ENCODE results near the gene GRK5. TPM values are rescaled to one million over a fixed set of nuclear protein-coding genes. Genes with fewer than 3 reads are reported as not detected.

Gene GRK5
- total RNA-seq, 5 donors from 2014 or later (not counting 1 experiment from before 2014, with no cell fraction given) = 21.7 to 36.8 (median 30.6) TPM

- Mint-ChIP-seq H3K36me3 (peaks cover 17% of the 10 kb centered on the region), H3K4me3 (no peak overlapping the region), H3K27me3 (no peaks in the 10 kb centered on the region), H3K4me1 (peaks cover 0 to 6% (median 0%) of the 10 kb centered on the region in 3 donors), H3K27ac (no peak overlapping the region), H3K9me3 (no peaks in the 10 kb centered on the region)
- no peak overlapping the region for H3K27ac ChIP-seq (ENCODE audit: low read length)
- ATAC-seq (replicated peaks in 1 of 4) (no peak), DNase-seq (no peak)
- no peaks in the 10 kb centered on the region for H3K4me1 ChIP-seq (ENCODE audit: control insufficient read depth in 1 of 2, extremely low read depth in 1 of 2, insufficient read depth in 2 of 2, low read length in 2 of 2)
- ChIA-PET CTCF (no interaction called here), POLR2A (no interaction called here)
- H3K9me3 ChIP-seq = no peaks in the 10 kb centered on the region
- no peak overlapping the region for H3K4me3 ChIP-seq (ENCODE audit: control insufficient read depth in 1 of 2, extremely low read depth in 1 of 2, low read length in 1 of 2)
- H3K27me3 ChIP-seq (replicated peaks in 1 of 2; ENCODE audit: control insufficient read depth in 2 of 2, extremely low read depth in 1 of 2, insufficient read depth in 2 of 2, low read length in 1 of 2) = no peaks in the 10 kb centered on the region
- peaks cover 17 to 29% of the 10 kb centered on the region in 2 donors for H3K36me3 ChIP-seq (ENCODE audit: control insufficient read depth in 2 of 2, extremely low read depth in 1 of 2, insufficient read depth in 1 of 2, low read length in 1 of 2)
- 95% methylated on average over 9 of the region's 11 CpGs for WGBS (ENCODE audit: insufficient coverage)
Measured at GRCh38 chr10:119453313-119453712, 245.9 kb downstream of the GRK5 start.

GRCh38 chr10:119454316-119454715 is 246.9 kb downstream of the GRK5 start:
- no peak overlapping the region for H3K27ac Mint-ChIP-seq

DNA sequence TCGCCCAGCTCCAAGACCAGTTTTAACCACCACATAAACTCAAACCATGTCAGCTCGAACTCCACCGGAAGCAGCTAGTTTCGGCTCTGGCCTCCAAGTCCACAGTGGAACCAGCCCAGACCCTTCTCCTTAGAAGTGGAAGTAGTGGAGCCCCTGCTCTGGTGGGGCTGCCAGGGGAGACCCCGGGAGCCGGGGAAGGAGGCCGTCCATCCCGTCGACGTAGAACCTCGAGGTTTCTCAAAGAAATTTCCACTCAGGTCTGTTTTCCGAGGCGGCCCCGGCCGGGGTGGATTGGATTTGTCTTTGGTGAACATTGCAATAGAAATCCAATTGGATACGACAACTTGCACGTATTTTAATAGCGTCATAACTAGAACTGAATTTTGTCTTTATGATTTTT is 247.6 kb downstream of the GRK5 start:
- H3K4me3 ChIP-seq (ENCODE audit: control insufficient read depth in 1 of 2, extremely low read depth in 1 of 2, low read length in 1 of 2) = no peak overlapping the region
- ChIA-PET POLR2A (no interaction called here), CTCF (interaction anchor here in 1 of 2 donors (0.5 kb wide), 1 partner anchor 101 kb away, joined by 4 read pairs; no protein-coding TSS in a partner anchor)
- H3K4me1 ChIP-seq (ENCODE audit: control insufficient read depth in 1 of 2, extremely low read depth in 1 of 2, insufficient read depth in 2 of 2, low read length in 2 of 2) = no peaks in the 10 kb centered on the region
- Mint-ChIP-seq H3K27me3 (no peaks in the 10 kb centered on the region), H3K36me3 (peaks cover 14% of the 10 kb centered on the region), H3K4me3 (no peak overlapping the region), H3K9me3 (no peaks in the 10 kb centered on the region), H3K4me1 (peaks cover 0 to 4% (median 0%) of the 10 kb centered on the region in 3 donors), H3K27ac (no peak overlapping the region)
- DNase-seq (no peak), ATAC-seq (replicated peaks in 1 of 4) (no peak)
- 97% methylated on average over 6 of the region's 18 CpGs for WGBS (ENCODE audit: insufficient coverage)
- H3K27me3 ChIP-seq (replicated peaks in 1 of 2; ENCODE audit: control insufficient read depth in 2 of 2, extremely low read depth in 1 of 2, insufficient read depth in 2 of 2, low read length in 1 of 2) = no peaks in the 10 kb centered on the region
- no peaks in the 10 kb centered on the region for H3K9me3 ChIP-seq
- no peak overlapping the region for H3K27ac ChIP-seq (ENCODE audit: low read length)
- H3K36me3 ChIP-seq (ENCODE audit: control insufficient read depth in 2 of 2, extremely low read depth in 1 of 2, insufficient read depth in 1 of 2, low read length in 1 of 2) = peaks cover 10 to 17% of the 10 kb centered on the region in 2 donors

More at GRCh38 chr10:119454316-119454715, 246.9 kb downstream of the GRK5 start:
- peaks cover 14% of the 10 kb centered on the region for H3K36me3 Mint-ChIP-seq
- CTCF ChIA-PET = interaction anchor here in 1 of 2 donors (0.5 kb wide), 1 partner anchor 101 kb away, joined by 4 read pairs; no protein-coding TSS in a partner anchor
- POLR2A ChIA-PET = interaction anchor here in 1 of 2 donors (0.5 kb wide), 1 partner anchor 281 kb away, joined by 5 read pairs; no protein-coding TSS in a partner anchor
- no peak overlapping the region for H3K4me3 Mint-ChIP-seq
- Histone ChIP-seq H3K9me3 (no peaks in the 10 kb centered on the region), H3K4me3 (ENCODE audit: control insufficient read depth in 1 of 2, extremely low read depth in 1 of 2, low read length in 1 of 2) (no peak overlapping the region), H3K27me3 (replicated peaks in 1 of 2; ENCODE audit: control insufficient read depth in 2 of 2, extremely low read depth in 1 of 2, insufficient read depth in 2 of 2, low read length in 1 of 2) (no peaks in the 10 kb centered on the region), H3K4me1 (ENCODE audit: control insufficient read depth in 1 of 2, extremely low read depth in 1 of 2, insufficient read depth in 2 of 2, low read length in 2 of 2) (no peaks in the 10 kb centered on the region), H3K36me3 (ENCODE audit: control insufficient read depth in 2 of 2, extremely low read depth in 1 of 2, insufficient read depth in 1 of 2, low read length in 1 of 2) (peaks cover 10 to 19% of the 10 kb centered on the region in 2 donors), H3K27ac (ENCODE audit: low read length) (no peak overlapping the region)
- peaks cover 0 to 6% (median 0%) of the 10 kb centered on the region in 3 donors for H3K4me1 Mint-ChIP-seq
- DNase-seq (no peak), ATAC-seq (replicated peaks in 1 of 4) (no peak)
- 92% methylated on average over 13 of the region's 13 CpGs for WGBS (ENCODE audit: insufficient coverage)
- H3K9me3 Mint-ChIP-seq = no peaks in the 10 kb centered on the region
- no peaks in the 10 kb centered on the region for H3K27me3 Mint-ChIP-seq

- H3K27ac Mint-ChIP-seq = peak overlapping the region in 1 of 2 donors; percentile 6
- H3K27me3 Mint-ChIP-seq = no peaks in the 10 kb centered on the region
- DNase-seq = no peak
- H3K36me3 Mint-ChIP-seq = peaks cover 14% of the 10 kb centered on the region
- no peak for ATAC-seq (replicated peaks in 1 of 4)
- H3K4me1 Mint-ChIP-seq = peaks cover 0 to 2% (median 0%) of the 10 kb centered on the region in 3 donors
- no peak overlapping the region for H3K4me3 Mint-ChIP-seq
- POLR2A ChIA-PET = no interaction called here
- Histone ChIP-seq H3K4me3 (ENCODE audit: control insufficient read depth in 1 of 2, extremely low read depth in 1 of 2, low read length in 1 of 2) (no peak overlapping the region), H3K27me3 (replicated peaks in 1 of 2; ENCODE audit: control insufficient read depth in 2 of 2, extremely low read depth in 1 of 2, insufficient read depth in 2 of 2, low read length in 1 of 2) (peaks cover 0 to 3% of the 10 kb centered on the region in 2 experiments), H3K4me1 (ENCODE audit: control insufficient read depth in 1 of 2, extremely low read depth in 1 of 2, insufficient read depth in 2 of 2, low read length in 2 of 2) (no peaks in the 10 kb centered on the region), H3K27ac (ENCODE audit: low read length) (no peak overlapping the region), H3K9me3 (no peaks in the 10 kb centered on the region), H3K36me3 (ENCODE audit: control insufficient read depth in 2 of 2, extremely low read depth in 1 of 2, insufficient read depth in 1 of 2, low read length in 1 of 2) (peaks cover 10 to 17% of the 10 kb centered on the region in 2 donors)
- WGBS (ENCODE audit: insufficient coverage) = 94% methylated on average over 21 of the region's 23 CpGs
- CTCF ChIA-PET = no interaction called here
- H3K9me3 Mint-ChIP-seq = no peaks in the 10 kb centered on the region
Measured at GRCh38 chr10:119455609-119456434, 248.5 kb downstream of the GRK5 start.

GRCh38 chr10:119456435-119456810 is 249.1 kb downstream of the GRK5 start:
- H3K4me3 Mint-ChIP-seq = no peak overlapping the region
- no peak overlapping the region for H3K4me3 ChIP-seq (ENCODE audit: control insufficient read depth in 1 of 2, extremely low read depth in 1 of 2, low read length in 1 of 2)
- ATAC-seq (replicated peaks in 1 of 4) (no peak), DNase-seq (no peak)
- H3K9me3 Mint-ChIP-seq = no peaks in the 10 kb centered on the region
- CTCF ChIA-PET = interaction anchor here in 1 of 2 donors (0.5 kb wide), 1 partner anchor 32 kb away, joined by 3 read pairs; no protein-coding TSS in a partner anchor
- H3K27me3 ChIP-seq (replicated peaks in 1 of 2; ENCODE audit: control insufficient read depth in 2 of 2, extremely low read depth in 1 of 2, insufficient read depth in 2 of 2, low read length in 1 of 2) = peaks cover 0 to 8% of the 10 kb centered on the region in 2 experiments
- no peaks in the 10 kb centered on the region for H3K4me1 ChIP-seq (ENCODE audit: control insufficient read depth in 1 of 2, extremely low read depth in 1 of 2, insufficient read depth in 2 of 2, low read length in 2 of 2)
- peaks cover 10 to 16% of the 10 kb centered on the region in 2 donors for H3K36me3 ChIP-seq (ENCODE audit: control insufficient read depth in 2 of 2, extremely low read depth in 1 of 2, insufficient read depth in 1 of 2, low read length in 1 of 2)
- peaks cover 14% of the 10 kb centered on the region for H3K36me3 Mint-ChIP-seq
- WGBS (ENCODE audit: insufficient coverage) = 91% methylated on average over 7 of the region's 7 CpGs
- no peaks in the 10 kb centered on the region for H3K9me3 ChIP-seq
- peaks cover 0 to 2% (median 0%) of the 10 kb centered on the region in 3 donors for H3K4me1 Mint-ChIP-seq
- H3K27ac ChIP-seq (ENCODE audit: low read length) = no peak overlapping the region
- POLR2A ChIA-PET = no interaction called here
- H3K27me3 Mint-ChIP-seq = no peaks in the 10 kb centered on the region
- no peak overlapping the region for H3K27ac Mint-ChIP-seq

DNA sequence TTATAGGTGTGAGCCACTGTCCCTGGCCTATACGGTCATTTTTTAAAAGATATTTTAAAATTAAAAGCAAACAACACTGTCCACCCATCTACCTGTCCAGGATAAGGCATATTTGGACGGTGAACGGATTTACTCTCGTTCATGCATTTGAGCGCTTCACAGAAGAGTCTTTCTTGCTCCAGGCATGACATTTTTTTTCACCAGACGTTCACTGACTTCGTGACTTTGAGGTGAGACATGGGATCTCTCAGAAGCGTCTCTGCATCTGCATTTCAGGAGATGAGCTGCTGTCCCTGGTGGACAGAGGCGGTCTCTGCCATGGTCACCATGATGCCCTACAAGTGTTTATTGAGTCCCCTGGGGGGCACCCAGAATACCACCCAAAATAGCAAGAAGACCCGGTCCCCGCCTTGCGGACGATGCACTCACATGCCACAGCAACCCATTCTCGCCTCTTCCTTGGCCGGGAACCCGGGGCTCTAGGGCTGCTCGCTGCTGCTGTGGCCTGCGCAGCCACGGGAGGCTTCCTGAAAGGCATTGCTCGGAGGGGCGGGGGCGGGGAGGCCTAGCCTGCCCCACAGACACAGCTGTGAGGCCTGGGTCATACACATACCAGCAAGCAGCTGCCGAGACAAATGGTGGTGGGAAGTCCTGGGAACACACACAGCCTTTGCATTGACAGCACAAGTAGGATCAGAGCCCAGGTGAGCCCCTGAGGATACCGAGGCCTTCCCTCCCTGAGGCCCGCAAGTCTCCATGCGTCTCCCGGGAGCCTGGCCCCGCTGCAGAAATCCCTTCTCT is 250.8 kb downstream of the GRK5 start:
- Mint-ChIP-seq H3K27ac (no peak overlapping the region), H3K9me3 (peaks cover under 1 to 7% (median 7%) of the 10 kb centered on the region in 3 donors), H3K4me1 (peaks cover 0 to 2% (median 0%) of the 10 kb centered on the region in 3 donors), H3K36me3 (peaks cover 15% of the 10 kb centered on the region), H3K27me3 (no peaks in the 10 kb centered on the region), H3K4me3 (no peak overlapping the region)
- CTCF ChIA-PET = interaction anchor here (0.6 to 0.7 kb wide), 3 partner anchors 73 to 211 kb away, joined by 3 to 10 read pairs (median 6); no protein-coding TSS in a partner anchor
- H3K27ac ChIP-seq (ENCODE audit: low read length) = no peak overlapping the region
- peaks cover 7 to 10% of the 10 kb centered on the region in 2 donors for H3K36me3 ChIP-seq (ENCODE audit: control insufficient read depth in 2 of 2, extremely low read depth in 1 of 2, insufficient read depth in 1 of 2, low read length in 1 of 2)
- 85% methylated on average over 25 of the region's 28 CpGs for WGBS (ENCODE audit: insufficient coverage)
- no peaks in the 10 kb centered on the region for H3K9me3 ChIP-seq
- no peak for DNase-seq
- POLR2A ChIA-PET = no interaction called here
- peaks cover 0 to 8% of the 10 kb centered on the region in 2 experiments for H3K27me3 ChIP-seq (replicated peaks in 1 of 2; ENCODE audit: control insufficient read depth in 2 of 2, extremely low read depth in 1 of 2, insufficient read depth in 2 of 2, low read length in 1 of 2)
- H3K4me1 ChIP-seq (ENCODE audit: control insufficient read depth in 1 of 2, extremely low read depth in 1 of 2, insufficient read depth in 2 of 2, low read length in 2 of 2) = no peaks in the 10 kb centered on the region
- no peak overlapping the region for H3K4me3 ChIP-seq (ENCODE audit: control insufficient read depth in 1 of 2, extremely low read depth in 1 of 2, low read length in 1 of 2)
- ATAC-seq (replicated peaks in 1 of 4) = no peak
